B cell (primary cell): ENCODE results near the gene KRTAP17-1. TPM values are rescaled to one million over a fixed set of nuclear protein-coding genes. Genes with fewer than 3 reads are reported as not detected.

Source experiments
- ATAC-seq: fragments of 200-7000 bp; cut with Tn5 transposase; one replicate; pipeline ENCODE4 v1.10.0; 2021; ENCODE audit warnings: low read depth, mild to moderate bottlenecking, moderate number of reproducible peaks, moderate library complexity
- CTCF ChIA-PET: fragments of 350-600 bp; sonication (Branson Sonifier 250); formaldehyde crosslinking; loops from one replicate; lab custom pipeline; 2021; ENCODE audit warnings: antibody characterized with exemption, inconsistent platforms; lab: Charles Lee
- POLR2A ChIA-PET: fragments of 350-600 bp; sonication (Branson Sonifier 250); formaldehyde crosslinking; loops from one replicate; lab custom pipeline; 2021; ENCODE audit warnings: antibody characterized with exemption; lab: Charles Lee
- DNase-seq: peaks from one replicate; pipeline ENCODE4 v3.0.0; 2013
- H2AFZ ChIP-seq: 2 replicates; pipeline ENCODE4 v1.6.1; 2012; ENCODE audit warnings: mild to moderate bottlenecking, low read depth, low read length; ENCODE audit not compliant: insufficient read depth, poor library complexity, severe bottlenecking
- H3K27ac ChIP-seq, 2 donors: 1 replicate in 1 of 2; 2 replicates in 1 of 2; pipeline ENCODE4 v1.5.1; 2012 to 2013; ENCODE audit warnings: low read length in 2 of 2, mild to moderate bottlenecking in 2 of 2, moderate library complexity in 1 of 2
- H3K27me3 ChIP-seq, 4 experiments: fragments of 200-600 bp in 1 of 4; sonication (generic) in 1 of 4; replicated peaks in 1 of 4; 1 replicate in 2 of 4; 2 replicates in 2 of 4; pipeline versions ENCODE4 v1.6.1 to v1.7.0; 2013 to 2016; ENCODE audit warnings: low read length in 3 of 4, mild to moderate bottlenecking in 2 of 4, mixed read lengths in 1 of 4, moderate library complexity in 1 of 4; ENCODE audit not compliant: insufficient read depth in 4 of 4, control insufficient read depth in 3 of 4; ENCODE audit errors: control extremely low read depth in 1 of 4
- H3K36me3 ChIP-seq, 2 experiments: replicated peaks in 1 of 2; 1 replicate in 1 of 2; 2 replicates in 1 of 2; pipeline versions ENCODE4 v1.6.1 to v1.7.1; 2013; ENCODE audit warnings: low read length in 1 of 2; ENCODE audit not compliant: insufficient read depth in 2 of 2, control insufficient read depth in 1 of 2; ENCODE audit errors: control extremely low read depth in 1 of 2, extremely low read depth in 1 of 2
- H3K4me1 ChIP-seq, 2 donors: fragments of 200-600 bp in 1 of 2; sonication (generic) in 1 of 2; 1 replicate in 1 of 2; 2 replicates in 1 of 2; pipeline versions ENCODE4 v1.5.1 to v1.6.1; 2013 to 2017; ENCODE audit warnings: low read length in 2 of 2; ENCODE audit not compliant: control insufficient read depth in 2 of 2, insufficient read depth in 2 of 2
- H3K4me2 ChIP-seq: replicated peaks from 2 replicates; pipeline ENCODE3; 2012; ENCODE audit warnings: mild to moderate bottlenecking, low read depth, low read length; ENCODE audit not compliant: poor library complexity, severe bottlenecking
- H3K4me3 ChIP-seq, 5 experiments: fragments of 200-600 bp in 1 of 5; sonication (generic) in 1 of 5; 1 replicate in 3 of 5; 2 replicates in 2 of 5; pipeline versions ENCODE4 v1.5.1 to v1.7.0; 2011 to 2016; ENCODE audit warnings: low read length in 4 of 5, mild to moderate bottlenecking in 4 of 5, low read depth in 2 of 5, control low read depth in 1 of 5, moderate library complexity in 1 of 5; ENCODE audit not compliant: insufficient read depth in 1 of 5; ENCODE audit errors: control extremely low read depth in 1 of 5, extremely low read depth in 1 of 5
- H3K79me2 ChIP-seq: fragments of 200-600 bp; sonication (generic); one replicate; pipeline ENCODE4 v1.6.0; 2016; ENCODE audit warnings: low read length; ENCODE audit not compliant: control insufficient read depth, insufficient read depth
- H3K9ac ChIP-seq: fragments of 200-600 bp; sonication (generic); 2 replicates; pipeline ENCODE4 v1.6.1; 2017; ENCODE audit warnings: mild to moderate bottlenecking, low read length, moderate library complexity
- H3K9me3 ChIP-seq, 3 donors: one replicate each; pipeline versions ENCODE4 v1.6.1 to v1.7.1; 2013; ENCODE audit warnings: low read length in 2 of 3; ENCODE audit not compliant: control insufficient read depth in 2 of 3, insufficient read depth in 1 of 3; ENCODE audit errors: control extremely low read depth in 1 of 3
- H4K20me1 ChIP-seq: 2 replicates; pipeline ENCODE4 v1.6.0; 2012; ENCODE audit warnings: mild to moderate bottlenecking, low read length; ENCODE audit not compliant: insufficient read depth, control insufficient read depth, poor library complexity, severe bottlenecking
- H3K27ac Mint-ChIP-seq: one replicate; pipeline ENCODE4 v1.8.0; 2021; ENCODE audit warnings: mixed read lengths
- H3K27me3 Mint-ChIP-seq: one replicate; pipeline ENCODE4 v1.8.0; 2021; ENCODE audit warnings: mixed read lengths
- H3K4me1 Mint-ChIP-seq: one replicate; pipeline ENCODE4 v1.8.0; 2021; ENCODE audit warnings: mixed read lengths
- H3K4me3 Mint-ChIP-seq: one replicate; pipeline ENCODE4 v1.8.0; 2021; ENCODE audit warnings: mixed read lengths
- H3K9me3 Mint-ChIP-seq: one replicate; pipeline ENCODE4 v1.8.0; 2022; ENCODE audit warnings: mixed read lengths; ENCODE audit not compliant: insufficient read depth
- EZH2 ChIP-seq: IDR thresholded peaks from 2 replicates; pipeline ENCODE4 v1.6.1; 2012; ENCODE audit warnings: borderline replicate concordance, low read depth, mild to moderate bottlenecking, moderate library complexity, low read length; ENCODE audit not compliant: insufficient read depth, poor library complexity, severe bottlenecking
- WGBS: methylation state at CpG from one replicate; pipeline ENCODE4 v1.1.5; 2013; ENCODE audit warnings: missing lambda C conversion rate; ENCODE audit not compliant: insufficient coverage; 5-methylcytosine and 5-hydroxymethylcytosine counted together
- intact Hi-C: fragments of 100-400 bp; cut with micrococcal nuclease; formaldehyde crosslinking; loops from one replicate; pipeline ENCODE4 v1.10.0; 2022
- polyA plus RNA-seq: library from polyadenylated mRNA; depleted of rRNA; stranded (reverse); fragments of >200 nt; gene quantifications from 2 replicates; pipeline ENCODE4 v1.2.3, GENCODE V29; 2012
- total RNA-seq, 2 donors: library from RNA; stranded (reverse); fragments of 120-200 nt in 1 of 2; gene quantifications; 1 replicate in 1 of 2; 2 replicates in 1 of 2; pipeline versions ENCODE4 v1.2.3 to v1.2.4, GENCODE V29; 2013 to 2022
- TF ChIP-seq, protein P1 (sequence below): fragments of 200-600 bp; IDR thresholded peaks from one replicate; pipeline ENCODE4 v1.8.0; 2022; ENCODE audit warnings: antibody characterized with exemption, mild to moderate bottlenecking

Gene KRTAP17-1
- total and polyA plus RNA-seq, 2 donors (not counting 1 experiment from before 2014, with no cell fraction given), result not detected

GRCh38 chr17:41315814-41316445 is 420 bp upstream of the KRTAP17-1 start:
- ATAC-seq, result no peak
- peaks cover 16% of the 10 kb centered on the region for H3K27me3 Mint-ChIP-seq
- Histone ChIP-seq H3K36me3 (no peaks in the 10 kb centered on the region), H3K4me2 (no peak overlapping the region), H3K79me2 (no peaks in the 10 kb centered on the region), H3K4me3 (no peak overlapping the region), H3K9ac (no peak overlapping the region), H3K27me3 (peaks cover 0 to 3% (median 1%) of the 10 kb centered on the region in 4 experiments), H2AFZ (no peak overlapping the region), H4K20me1 (no peaks in the 10 kb centered on the region), H3K4me1 (no peaks in the 10 kb centered on the region), H3K9me3 (peaks cover 3 to 10% (median 3%) of the 10 kb centered on the region in 3 donors), H3K27ac (no peak overlapping the region)
- no peak overlapping the region for H3K4me3 Mint-ChIP-seq
- DNase-seq, result no peak
- WGBS, result 98% methylated on average over 10 of the region's 17 CpGs
- ChIA-PET POLR2A (no interaction called here), CTCF (no interaction called here)
- H3K27ac Mint-ChIP-seq, result no peak overlapping the region
- no peaks in the 10 kb centered on the region for H3K4me1 Mint-ChIP-seq
- H3K9me3 Mint-ChIP-seq, result peaks cover 6% of the 10 kb centered on the region
- intact Hi-C loops, result no loop called here
- TF ChIP-seq EZH2, result no peak
- TF ChIP-seq, protein P1, sequence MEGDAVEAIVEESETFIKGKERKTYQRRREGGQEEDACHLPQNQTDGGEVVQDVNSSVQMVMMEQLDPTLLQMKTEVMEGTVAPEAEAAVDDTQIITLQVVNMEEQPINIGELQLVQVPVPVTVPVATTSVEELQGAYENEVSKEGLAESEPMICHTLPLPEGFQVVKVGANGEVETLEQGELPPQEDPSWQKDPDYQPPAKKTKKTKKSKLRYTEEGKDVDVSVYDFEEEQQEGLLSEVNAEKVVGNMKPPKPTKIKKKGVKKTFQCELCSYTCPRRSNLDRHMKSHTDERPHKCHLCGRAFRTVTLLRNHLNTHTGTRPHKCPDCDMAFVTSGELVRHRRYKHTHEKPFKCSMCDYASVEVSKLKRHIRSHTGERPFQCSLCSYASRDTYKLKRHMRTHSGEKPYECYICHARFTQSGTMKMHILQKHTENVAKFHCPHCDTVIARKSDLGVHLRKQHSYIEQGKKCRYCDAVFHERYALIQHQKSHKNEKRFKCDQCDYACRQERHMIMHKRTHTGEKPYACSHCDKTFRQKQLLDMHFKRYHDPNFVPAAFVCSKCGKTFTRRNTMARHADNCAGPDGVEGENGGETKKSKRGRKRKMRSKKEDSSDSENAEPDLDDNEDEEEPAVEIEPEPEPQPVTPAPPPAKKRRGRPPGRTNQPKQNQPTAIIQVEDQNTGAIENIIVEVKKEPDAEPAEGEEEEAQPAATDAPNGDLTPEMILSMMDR, result no peak

GRCh38 chr17:41311111-41311510 is 4.4 kb downstream of the KRTAP17-1 start:
- Histone ChIP-seq H3K4me3 (no peak overlapping the region), H3K4me1 (peaks cover 29 to 30% of the 10 kb centered on the region in 2 donors), H3K4me2 (no peak overlapping the region), H2AFZ (no peak overlapping the region), H3K27ac (no peak overlapping the region), H4K20me1 (no peaks in the 10 kb centered on the region), H3K9ac (no peak overlapping the region), H3K27me3 (peaks cover 0 to 3% (median 0%) of the 10 kb centered on the region in 4 experiments), H3K36me3 (no peaks in the 10 kb centered on the region), H3K79me2 (no peaks in the 10 kb centered on the region), H3K9me3 (no peaks in the 10 kb centered on the region)
- ChIA-PET CTCF (interaction anchor here (1.6 kb wide), 1 partner anchor 11 kb away, joined by 5 read pairs; no protein-coding TSS in a partner anchor), POLR2A (no interaction called here)
- Mint-ChIP-seq H3K27me3 (peaks cover 9% of the 10 kb centered on the region), H3K27ac (no peak overlapping the region), H3K4me1 (peaks cover 36% of the 10 kb centered on the region), H3K9me3 (no peaks in the 10 kb centered on the region), H3K4me3 (no peak overlapping the region)
- ATAC-seq (no peak), DNase-seq (no peak)
- TF ChIP-seq, protein P1, result no peak
- TF ChIP-seq EZH2, result no peak
- intact Hi-C loops, result no loop called here
- WGBS, result 86% methylated on average over 1 of the region's 1 CpG
